ENCODE measurements around the gene S1PR4.
A peak's percentile ranks its signal among the peaks of the same experiment; 100 is the strongest.
"Not testable (repeated sequence)": the region's sequence is repeated elsewhere in the genome, so short reads cannot be mapped to it uniquely, and the experiment has no call there.

S1PR4 gene

DNA sequence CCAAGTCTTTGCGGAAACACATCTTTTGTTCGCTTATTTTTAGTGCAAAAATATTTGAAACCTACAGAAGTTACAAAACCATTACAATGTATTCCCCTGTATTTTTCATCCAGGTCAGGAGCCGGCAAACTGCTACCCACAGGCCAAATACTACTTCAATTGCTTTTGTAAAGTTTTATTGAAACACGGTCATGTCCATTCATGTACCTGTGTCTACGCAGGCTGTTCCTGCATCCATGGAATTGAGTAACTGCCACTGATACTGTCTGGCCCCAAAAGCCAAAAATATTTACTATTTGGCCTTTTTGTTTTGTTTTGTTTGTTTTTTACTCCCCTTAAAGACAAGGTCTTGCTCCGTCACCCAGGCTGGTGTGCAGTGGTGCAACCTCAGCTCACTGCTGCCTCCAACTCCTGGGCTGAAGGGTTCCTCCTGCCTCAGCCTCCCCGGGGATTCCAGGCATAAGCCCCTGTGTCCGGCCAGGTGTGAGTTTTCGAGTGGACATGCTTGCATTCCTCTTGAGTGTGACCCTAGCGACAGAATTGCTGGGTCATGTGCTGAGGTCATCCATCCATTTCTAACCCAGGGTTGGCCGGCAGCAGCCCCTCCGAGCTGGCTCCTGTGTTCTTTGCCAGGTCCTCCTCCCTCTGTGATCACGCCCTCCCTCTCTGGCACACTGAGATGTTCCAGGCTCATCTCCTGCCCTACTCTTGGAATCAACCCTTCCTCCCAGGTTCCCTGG lies 10.9 kb upstream of the S1PR4 start:
- in situ Hi-C loops (cut with MboI; ENCODE audit: low pct_unique_long_range_greater_than_20kb, low sequenced_read_pairs, unreplicated experiment) = no loop called here
- TF ChIP-seq, protein P1, sequence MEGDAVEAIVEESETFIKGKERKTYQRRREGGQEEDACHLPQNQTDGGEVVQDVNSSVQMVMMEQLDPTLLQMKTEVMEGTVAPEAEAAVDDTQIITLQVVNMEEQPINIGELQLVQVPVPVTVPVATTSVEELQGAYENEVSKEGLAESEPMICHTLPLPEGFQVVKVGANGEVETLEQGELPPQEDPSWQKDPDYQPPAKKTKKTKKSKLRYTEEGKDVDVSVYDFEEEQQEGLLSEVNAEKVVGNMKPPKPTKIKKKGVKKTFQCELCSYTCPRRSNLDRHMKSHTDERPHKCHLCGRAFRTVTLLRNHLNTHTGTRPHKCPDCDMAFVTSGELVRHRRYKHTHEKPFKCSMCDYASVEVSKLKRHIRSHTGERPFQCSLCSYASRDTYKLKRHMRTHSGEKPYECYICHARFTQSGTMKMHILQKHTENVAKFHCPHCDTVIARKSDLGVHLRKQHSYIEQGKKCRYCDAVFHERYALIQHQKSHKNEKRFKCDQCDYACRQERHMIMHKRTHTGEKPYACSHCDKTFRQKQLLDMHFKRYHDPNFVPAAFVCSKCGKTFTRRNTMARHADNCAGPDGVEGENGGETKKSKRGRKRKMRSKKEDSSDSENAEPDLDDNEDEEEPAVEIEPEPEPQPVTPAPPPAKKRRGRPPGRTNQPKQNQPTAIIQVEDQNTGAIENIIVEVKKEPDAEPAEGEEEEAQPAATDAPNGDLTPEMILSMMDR (IDR thresholded peaks at IDR 0.05; ENCODE audit: extremely low read depth, insufficient read depth, missing control alignments) = no peak
- DNase-seq (ENCODE audit: low spot score) = no peak

DNA sequence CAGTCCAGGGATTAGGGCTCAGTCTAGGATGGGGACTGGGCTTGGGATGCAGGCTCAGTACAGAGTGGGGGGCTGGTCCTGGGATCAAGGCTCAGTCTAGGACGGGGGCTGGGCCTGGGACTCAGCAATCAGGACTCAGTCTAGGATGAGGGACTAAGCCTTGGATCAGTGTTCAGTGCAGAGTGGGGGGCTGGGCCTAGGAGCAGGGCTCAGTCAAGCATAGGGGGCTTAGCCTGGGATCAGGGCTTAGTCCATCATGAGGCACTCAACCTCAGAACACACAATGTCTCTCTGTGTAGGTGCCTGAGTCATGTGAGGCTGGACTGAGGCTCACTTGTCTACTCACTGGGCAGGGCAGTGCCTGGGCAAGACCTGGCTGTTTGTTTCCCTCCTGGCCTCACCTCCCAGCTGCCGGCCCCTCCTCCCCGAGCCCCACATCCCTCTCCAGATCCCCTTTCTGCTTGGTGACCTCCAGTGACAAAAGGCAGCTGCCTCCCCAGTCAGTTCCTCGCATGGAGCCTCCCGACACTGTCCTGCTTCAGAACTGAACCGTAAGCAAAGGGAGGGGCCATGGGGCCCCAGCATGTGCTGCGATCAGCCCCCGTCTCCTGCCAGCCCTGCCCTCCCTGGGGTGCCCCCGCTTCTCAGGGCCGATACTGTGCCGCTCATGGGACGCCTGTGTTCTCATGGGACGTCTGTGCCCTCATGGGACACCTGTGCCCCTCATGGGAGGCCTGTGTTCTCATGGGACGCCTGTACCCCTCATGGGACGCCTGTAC lies 6.5 kb upstream of the S1PR4 start:
- no peak for DNase-seq (ENCODE audit: low spot score)
- in situ Hi-C loops (cut with MboI; ENCODE audit: low pct_unique_long_range_greater_than_20kb, low sequenced_read_pairs, unreplicated experiment) = no loop called here
- TF ChIP-seq, protein P1 (IDR thresholded peaks at IDR 0.05; ENCODE audit: extremely low read depth, insufficient read depth, missing control alignments) = no peak

- in situ Hi-C loops (cut with MboI; ENCODE audit: low pct_unique_long_range_greater_than_20kb, low sequenced_read_pairs, unreplicated experiment); DNase-seq (ENCODE audit: low spot score): not testable (repeated sequence)
Observed at GRCh38 chr19:3172673-3173000, 5.9 kb upstream of the S1PR4 start.

- TF ChIP-seq, protein P1 (IDR thresholded peaks at IDR 0.05; ENCODE audit: extremely low read depth, insufficient read depth, missing control alignments) = no peak
- DNase-seq (ENCODE audit: low spot score) = no peak
- in situ Hi-C loops (cut with MboI; ENCODE audit: low pct_unique_long_range_greater_than_20kb, low sequenced_read_pairs, unreplicated experiment) = no loop called here
Observed at GRCh38 chr19:3175781-3176714, 2.5 kb upstream of the S1PR4 start.

DNA sequence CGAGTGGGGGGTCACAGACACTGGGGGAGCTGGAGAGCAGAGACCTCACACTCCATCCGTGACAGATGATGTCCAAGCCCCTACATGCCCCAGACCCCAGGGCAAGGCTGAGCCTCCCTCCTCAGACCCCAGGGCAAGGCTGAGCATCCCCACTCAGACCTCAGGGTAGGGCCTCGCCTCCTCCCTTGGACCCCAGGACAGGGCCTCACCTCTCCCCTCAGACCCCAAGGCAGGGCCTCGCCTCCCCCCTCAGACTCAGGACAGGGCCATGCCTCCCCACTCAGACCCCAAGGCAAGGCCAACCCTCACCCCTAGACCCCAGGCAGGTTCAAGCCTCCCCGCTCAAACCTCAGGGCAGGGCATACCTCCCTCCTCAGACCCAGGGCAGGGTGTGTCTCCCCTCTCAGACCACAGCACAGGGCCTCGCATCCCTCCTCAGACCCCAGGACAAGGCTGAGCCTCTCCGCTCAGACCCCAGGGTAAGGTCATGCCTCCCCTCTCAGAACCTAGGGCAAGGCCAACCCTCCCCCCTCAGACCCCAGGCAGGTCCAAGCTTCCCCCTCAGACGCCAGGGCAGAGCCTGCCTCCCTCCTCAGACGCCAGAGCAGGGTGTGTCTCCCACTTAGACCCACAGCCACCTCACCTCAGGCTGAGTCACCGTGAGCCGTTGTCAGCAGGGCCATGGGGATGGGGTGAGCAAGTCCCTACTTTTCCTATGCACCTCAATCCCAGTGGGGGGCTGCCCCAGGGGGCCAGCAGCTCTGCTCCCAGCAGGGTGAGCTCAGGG lies 1.7 kb upstream of the S1PR4 start:
- in situ Hi-C loops (cut with MboI; ENCODE audit: low pct_unique_long_range_greater_than_20kb, low sequenced_read_pairs, unreplicated experiment) = no loop called here
- peak; percentile 50 for DNase-seq (ENCODE audit: low spot score)
- TF ChIP-seq, protein P1 (IDR thresholded peaks at IDR 0.05; ENCODE audit: extremely low read depth, insufficient read depth, missing control alignments) = no peak

DNA sequence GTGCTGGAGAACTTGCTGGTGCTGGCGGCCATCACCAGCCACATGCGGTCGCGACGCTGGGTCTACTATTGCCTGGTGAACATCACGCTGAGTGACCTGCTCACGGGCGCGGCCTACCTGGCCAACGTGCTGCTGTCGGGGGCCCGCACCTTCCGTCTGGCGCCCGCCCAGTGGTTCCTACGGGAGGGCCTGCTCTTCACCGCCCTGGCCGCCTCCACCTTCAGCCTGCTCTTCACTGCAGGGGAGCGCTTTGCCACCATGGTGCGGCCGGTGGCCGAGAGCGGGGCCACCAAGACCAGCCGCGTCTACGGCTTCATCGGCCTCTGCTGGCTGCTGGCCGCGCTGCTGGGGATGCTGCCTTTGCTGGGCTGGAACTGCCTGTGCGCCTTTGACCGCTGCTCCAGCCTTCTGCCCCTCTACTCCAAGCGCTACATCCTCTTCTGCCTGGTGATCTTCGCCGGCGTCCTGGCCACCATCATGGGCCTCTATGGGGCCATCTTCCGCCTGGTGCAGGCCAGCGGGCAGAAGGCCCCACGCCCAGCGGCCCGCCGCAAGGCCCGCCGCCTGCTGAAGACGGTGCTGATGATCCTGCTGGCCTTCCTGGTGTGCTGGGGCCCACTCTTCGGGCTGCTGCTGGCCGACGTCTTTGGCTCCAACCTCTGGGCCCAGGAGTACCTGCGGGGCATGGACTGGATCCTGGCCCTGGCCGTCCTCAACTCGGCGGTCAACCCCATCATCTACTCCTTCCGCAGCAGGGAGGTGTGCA lies 587 bp downstream of the S1PR4 start:
- peak; percentile 64 for DNase-seq (ENCODE audit: low spot score)
- in situ Hi-C loops (cut with MboI; ENCODE audit: low pct_unique_long_range_greater_than_20kb, low sequenced_read_pairs, unreplicated experiment) = no loop called here
- TF ChIP-seq, protein P1 (IDR thresholded peaks at IDR 0.05; ENCODE audit: extremely low read depth, insufficient read depth, missing control alignments) = no peak

All from GM13977 (cell line).